Fibroblast of peridontal ligament (primary cell): ENCODE results near the gene ODAD2.

Experiments used
- DNase-seq: peaks from one replicate; pipeline ENCODE4 v3.0.0-alpha.2; 2010; ENCODE audit errors: extremely low read depth

ODAD2 gene

GRCh38 chr10:27857616-27858015, 141.3 kb downstream of the ODAD2 start:
- no peak for DNase-seq

DNA sequence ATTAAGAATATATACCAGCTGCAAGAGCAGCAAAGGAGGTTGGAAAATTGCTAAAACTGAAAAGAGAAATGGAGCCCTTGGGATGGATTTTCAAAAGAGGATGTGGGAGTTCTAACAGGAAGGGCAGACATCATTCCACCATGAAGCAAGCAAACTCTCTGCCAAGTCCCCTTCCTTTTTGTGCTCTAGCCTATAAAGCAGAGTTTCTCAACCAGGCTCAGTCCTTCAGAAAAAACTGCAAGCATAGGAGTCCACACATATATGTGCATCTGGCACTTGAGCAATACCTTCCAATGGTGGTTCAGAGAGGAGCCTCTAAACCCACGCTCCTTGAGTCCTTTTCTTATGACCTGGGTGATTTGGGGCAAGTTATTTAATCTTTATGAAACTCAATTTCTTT, 154.7 kb downstream of the ODAD2 start:
- no peak for DNase-seq

GRCh38 chr10:27838901-27839300, 160.0 kb downstream of the ODAD2 start:
- peak; percentile 23 for DNase-seq

DNA sequence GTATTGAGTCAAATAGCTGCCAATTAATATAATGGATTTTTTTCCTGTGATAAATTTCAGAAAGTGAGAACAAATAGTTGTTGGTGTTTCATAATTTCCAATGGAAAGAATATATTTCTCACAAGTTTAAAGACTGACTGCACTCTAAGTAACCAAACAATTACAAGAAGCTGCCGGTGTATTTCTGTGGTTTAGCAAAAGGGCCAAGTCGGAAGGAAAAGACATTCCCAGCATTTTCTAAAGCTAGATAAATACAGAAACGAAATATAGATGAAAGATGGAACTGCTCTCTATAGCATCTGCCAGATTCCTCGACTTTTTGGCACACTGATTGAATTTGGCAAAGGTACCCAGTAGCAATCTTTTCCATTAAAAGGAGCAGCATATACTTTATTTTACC, 160.5 kb downstream of the ODAD2 start:
- DNase-seq, result peak; percentile 33

GRCh38 chr10:27834476-27834875, 164.4 kb downstream of the ODAD2 start:
- no peak for DNase-seq

- no peak for DNase-seq
Measured at GRCh38 chr10:27833792-27834191, 165.1 kb downstream of the ODAD2 start.

- DNase-seq, result no peak
Measured at GRCh38 chr10:27832826-27833225, 166.1 kb downstream of the ODAD2 start.

- no peak for DNase-seq
Measured at GRCh38 chr10:27826369-27826768, 172.5 kb downstream of the ODAD2 start.

DNA sequence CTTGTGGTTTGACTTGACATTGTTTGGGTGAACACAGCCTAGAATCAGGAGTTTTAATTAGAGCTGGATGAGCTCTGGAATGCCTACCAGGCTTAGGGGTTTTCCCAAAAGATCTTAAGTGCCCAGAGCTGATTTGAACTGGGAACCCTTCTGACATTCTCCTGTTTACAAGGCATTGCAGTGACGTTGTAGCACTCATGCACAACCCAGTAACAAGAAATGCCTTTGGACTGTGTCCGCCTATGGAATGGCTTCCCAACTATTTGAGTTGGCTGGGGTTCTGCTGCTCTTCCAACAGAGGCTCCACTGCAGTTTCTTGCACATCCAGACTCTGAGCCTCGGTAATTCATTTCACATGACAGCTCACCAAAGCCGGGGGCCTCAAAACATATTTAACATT, 176.6 kb downstream of the ODAD2 start:
- peak; percentile 98 for DNase-seq

- no peak for DNase-seq
Measured at GRCh38 chr10:27820637-27821036, 178.2 kb downstream of the ODAD2 start.

DNA sequence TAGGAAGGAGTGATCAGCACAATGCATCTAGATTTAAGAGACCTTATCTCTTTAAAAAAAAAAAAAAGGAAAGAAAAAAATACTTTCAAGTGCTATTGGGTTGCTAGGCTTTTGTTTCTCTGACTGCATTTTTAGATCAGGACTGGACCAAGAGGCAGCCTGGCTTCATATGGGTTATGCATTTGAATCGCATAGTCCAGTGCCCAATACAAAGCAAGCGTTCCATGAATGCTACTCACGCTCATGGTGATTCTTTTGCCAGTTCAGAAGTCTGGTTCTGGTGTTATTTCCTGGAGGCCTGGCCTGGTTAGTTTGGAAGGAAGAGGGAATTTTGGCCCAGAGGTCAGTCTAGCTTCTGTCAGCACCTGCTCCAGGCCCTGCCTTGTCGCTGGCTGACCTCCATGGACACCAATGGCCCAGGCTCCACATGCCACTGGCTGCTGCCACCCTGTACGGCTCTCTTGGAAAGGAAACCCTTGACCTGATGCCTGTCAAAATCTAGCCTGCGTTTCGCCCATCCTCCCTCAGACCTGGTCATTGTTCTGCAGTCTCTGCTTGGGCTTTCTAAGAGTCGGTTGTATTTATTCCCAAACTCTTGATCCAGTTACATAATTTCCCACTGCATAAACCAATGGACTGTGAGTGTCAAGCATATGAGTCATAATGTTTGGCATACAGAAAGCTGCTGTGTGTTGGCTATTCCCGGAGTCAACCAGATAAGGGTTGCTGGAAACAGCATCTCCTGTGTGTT, 178.9 kb downstream of the ODAD2 start:
- peak; percentile 91 for DNase-seq

GRCh38 chr10:27816320-27816719, 182.6 kb downstream of the ODAD2 start:
- no peak for DNase-seq

GRCh38 chr10:27815846-27816245, 183.0 kb downstream of the ODAD2 start:
- DNase-seq, result no peak

DNA sequence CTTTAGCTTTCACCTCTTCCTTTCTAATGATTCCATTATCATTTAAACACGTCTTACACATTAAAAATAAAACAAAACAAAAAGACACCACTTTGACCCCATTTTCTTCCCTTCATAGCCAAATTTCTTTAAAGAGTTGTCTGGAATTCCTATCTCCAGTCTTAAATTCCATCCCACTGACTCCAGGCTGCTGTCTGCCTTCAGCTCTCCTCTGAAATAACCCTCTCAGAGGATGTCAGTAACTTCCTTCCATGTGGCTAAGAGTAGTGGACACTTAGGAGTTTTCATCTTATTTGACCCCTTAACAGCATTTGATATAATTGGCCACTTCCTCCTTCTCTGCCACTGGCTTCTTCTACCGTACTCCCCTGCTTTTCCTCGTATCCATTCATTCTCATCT, 183.6 kb downstream of the ODAD2 start:
- DNase-seq, result no peak

- no peak for DNase-seq
Measured at GRCh38 chr10:27805180-27805579, 193.7 kb downstream of the ODAD2 start.

DNA sequence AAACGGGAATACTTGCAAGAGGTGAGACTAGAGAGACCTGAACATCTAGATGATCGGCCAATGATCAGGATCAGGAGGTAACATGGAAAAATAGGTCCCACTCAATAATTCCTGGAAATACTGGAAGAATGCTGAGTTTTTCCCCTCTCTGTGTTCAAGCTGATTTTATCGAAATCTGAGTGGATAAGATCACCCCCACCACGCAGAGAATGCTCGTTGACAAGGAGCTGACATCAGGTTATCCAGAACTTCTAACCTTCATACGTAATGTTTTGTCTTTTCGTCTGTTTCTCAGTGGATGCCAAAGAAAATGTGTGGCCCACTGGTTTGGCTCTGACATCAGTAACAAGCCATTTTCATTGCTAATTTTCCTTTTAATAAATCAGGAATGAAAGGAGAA, 194.7 kb downstream of the ODAD2 start:
- DNase-seq, result no peak

DNA sequence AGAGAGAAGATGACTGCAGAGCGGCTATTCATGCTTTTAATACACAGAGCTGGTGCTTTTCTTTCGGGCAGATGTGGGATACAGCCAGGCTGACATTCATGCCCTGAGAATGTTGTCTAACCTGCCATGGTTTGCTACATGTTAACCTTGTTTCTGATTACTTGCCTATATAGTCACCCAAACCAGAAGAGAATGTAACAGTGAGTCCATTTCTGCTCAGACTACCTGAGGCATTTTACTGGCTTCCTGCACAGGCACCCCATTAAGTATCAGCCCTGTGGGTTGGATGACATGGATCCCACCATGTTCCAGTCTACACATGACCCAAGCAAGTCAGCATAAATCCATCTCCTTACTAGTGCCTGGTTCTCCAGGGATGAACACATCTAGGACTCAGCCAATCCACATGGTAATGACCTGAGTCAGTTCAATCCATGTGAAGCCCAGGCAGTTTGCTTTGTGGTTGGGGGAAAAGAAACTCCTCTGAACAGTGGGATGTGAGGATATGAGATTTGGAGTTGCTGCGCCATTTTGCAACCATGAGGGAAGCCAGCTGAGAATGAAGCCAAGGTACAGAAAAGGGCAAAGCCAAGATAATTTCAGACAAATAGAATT, 197.6 kb downstream of the ODAD2 start:
- no peak for DNase-seq

GRCh38 chr10:27799046-27799445, 199.8 kb downstream of the ODAD2 start:
- DNase-seq, result no peak

DNA sequence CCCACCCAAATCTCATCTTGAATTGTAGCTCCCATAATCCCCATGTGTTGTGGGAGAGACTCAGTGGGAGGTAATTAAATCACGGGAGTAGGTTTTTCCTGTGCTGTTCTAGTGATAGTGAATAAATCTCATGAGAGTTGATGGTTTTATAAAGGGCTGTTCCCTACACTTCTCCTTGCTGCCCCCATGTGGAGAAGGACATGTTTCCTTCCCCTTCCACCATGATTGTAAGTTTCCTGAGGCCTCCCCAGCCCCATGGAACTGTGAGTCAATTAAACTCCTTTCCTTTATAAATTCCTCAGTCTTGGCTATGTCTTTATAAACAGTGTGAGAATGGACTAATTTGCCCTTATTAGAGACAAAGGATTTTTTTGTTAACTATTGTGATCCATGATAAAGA, 204.7 kb downstream of the ODAD2 start:
- DNase-seq, result peak; percentile 25

GRCh38 chr10:27792216-27792615, 206.7 kb downstream of the ODAD2 start:
- DNase-seq, result peak; percentile 30

DNA sequence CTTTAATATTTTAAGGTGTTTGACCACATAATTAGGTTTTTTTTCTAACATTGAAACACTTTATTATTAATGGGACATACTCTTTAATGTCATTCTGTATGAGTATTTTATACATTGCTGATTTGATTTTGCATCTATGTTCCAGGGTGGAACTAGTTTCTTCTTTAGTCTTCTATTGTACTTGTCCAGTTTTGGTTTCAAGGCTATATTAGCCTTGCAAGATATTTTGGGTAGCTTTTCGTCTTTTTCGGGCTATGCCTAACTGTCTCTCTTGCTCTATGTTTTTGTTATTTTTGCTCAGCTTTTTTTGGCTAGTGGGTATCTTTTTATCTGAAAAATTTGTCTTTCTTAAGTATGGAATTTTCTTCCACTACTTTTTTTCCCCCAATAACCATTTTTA, 214.6 kb downstream of the ODAD2 start:
- DNase-seq, result no peak

GRCh38 chr10:27783660-27784059, 215.2 kb downstream of the ODAD2 start:
- peak; percentile 71 for DNase-seq

GRCh38 chr10:27779462-27780015, 219.3 kb downstream of the ODAD2 start:
- peak; percentile 94 for DNase-seq
